Adrenal gland (tissue), 12 donors: ENCODE measurements around the gene LHPP. TPM values are rescaled to one million over a fixed set of nuclear protein-coding genes. Genes with fewer than 3 reads are reported as not detected.
A peak's percentile ranks its signal among the peaks of the same experiment; 100 is the strongest.
"Not testable (repeated sequence)": the region's sequence is repeated elsewhere in the genome, so short reads cannot be mapped to it uniquely, and the experiment has no call there.

ENCODE experiments used
- DNase-seq, 7 donors: peaks; one replicate each; pipeline ENCODE4 v3.0.0-alpha.2; 2019 to 2020
- H3K27ac ChIP-seq, 5 donors: fragments of 200-600 bp; sonication (generic) in 4 of 5; 1 replicate in 3 of 5; 2 replicates in 2 of 5; pipeline versions ENCODE4 v1.5.1 to v1.8.0; 2016 to 2020; ENCODE audit warnings: mild to moderate bottlenecking in 1 of 5
- H3K27me3 ChIP-seq: fragments of 200-600 bp; 2 replicates; pipeline ENCODE4 v1.8.0; 2021
- H3K36me3 ChIP-seq, 2 donors: fragments of 200-600 bp; replicated peaks in 1 of 2; 1 replicate in 1 of 2; 2 replicates in 1 of 2; pipeline versions ENCODE4 v1.5.1 to v1.8.0; 2018 to 2022
- H3K4me1 ChIP-seq, 2 donors: fragments of 200-600 bp; replicated peaks in 1 of 2; 1 replicate in 1 of 2; 2 replicates in 1 of 2; pipeline versions ENCODE4 v1.5.1 to v1.8.0; 2018 to 2021
- H3K4me3 ChIP-seq, 4 donors: fragments of 200-600 bp; sonication (generic) in 3 of 4; one replicate each; pipeline ENCODE4 v1.5.1; 2016 to 2018
- H3K9me3 ChIP-seq, 3 donors: fragments of 200-600 bp; sonication (generic) in 1 of 3; replicated peaks in 1 of 3; 1 replicate in 2 of 3; 2 replicates in 1 of 3; pipeline versions ENCODE4 v1.5.1 to v1.8.0; 2016 to 2021
- POLR2A ChIP-seq, 2 donors: fragments of 450-650 bp; IDR thresholded peaks; one replicate each; pipeline ENCODE4 v1.6.1; 2017; ENCODE audit warnings: antibody characterized with exemption in 2 of 2, mild to moderate bottlenecking in 2 of 2, moderate library complexity in 1 of 2
- WGBS, 4 donors: extraction: QIAGEN DNeasy Blood & Tissue Kit in 2 of 4; methylation state at CpG; one replicate each; pipeline versions ENCODE4 v1.1.5 to v1.1.7; 2013 to 2017; 5-methylcytosine and 5-hydroxymethylcytosine counted together
- intact Hi-C, 2 donors: fragments of 100-400 bp; cut with DNase I; formaldehyde crosslinking; loops; one replicate each; pipeline versions ENCODE4 v1.14.1 to v1.15.0; 2022 to 2023
- polyA plus RNA-seq, 3 donors: library from polyadenylated mRNA; stranded (reverse); fragments of 200-250 nt in 2 of 3; fragments of 350-450 nt in 1 of 3; fragmentation: Illumina TruSeq in 1 of 3; extraction: RNeasy Lipid Tissue Mini Kit (QIAGEN cat#74804) in 1 of 3; gene quantifications; one replicate each; pipeline ENCODE4 v1.2.3, GENCODE V29; 2013 to 2014
- total RNA-seq, 9 donors: library from RNA; depleted of rRNA in 4 of 9; stranded (reverse); fragments of >200 nt in 4 of 9; fragments of 120-200 nt in 1 of 9; fragmentation: NEBNext Ultra II Directional in 1 of 9; extraction: Animal tissue kit (Norgen Biotek cat#: 25700) in 1 of 9; gene quantifications; one replicate each; pipeline versions ENCODE4 v1.1.0 to v1.2.4, GENCODE V29; 2013 to 2023
- TF ChIP-seq, protein P1 (sequence below), 6 experiments: fragments of 450-650 bp in 4 of 6; fragments of 200-600 bp in 2 of 6; sonication (generic) in 1 of 6; IDR thresholded peaks; 1 replicate in 5 of 6; 2 replicates in 1 of 6; pipeline versions ENCODE4 v1.5.1 to v1.8.0; 2016 to 2021; ENCODE audit warnings: antibody characterized with exemption in 6 of 6, mild to moderate bottlenecking in 2 of 6, moderate library complexity in 1 of 6
- donor health status: healthy with polysubstance abuse.
- donor health status: Bipolar disorder and iron deficiency.
- donor health status: DM: yes; HTN: yes; CAD: no.
- donor health status: DM: no; HTN: no; CAD: no.
- donor health status: DM: no; HTN: no; CAD: no.
- donor health status: DM: yes; HTN: yes; CAD: no.

The LHPP gene
- total and polyA plus RNA-seq, 12 donors, result 10.5 to 70.1 (median 43.4) TPM

DNA sequence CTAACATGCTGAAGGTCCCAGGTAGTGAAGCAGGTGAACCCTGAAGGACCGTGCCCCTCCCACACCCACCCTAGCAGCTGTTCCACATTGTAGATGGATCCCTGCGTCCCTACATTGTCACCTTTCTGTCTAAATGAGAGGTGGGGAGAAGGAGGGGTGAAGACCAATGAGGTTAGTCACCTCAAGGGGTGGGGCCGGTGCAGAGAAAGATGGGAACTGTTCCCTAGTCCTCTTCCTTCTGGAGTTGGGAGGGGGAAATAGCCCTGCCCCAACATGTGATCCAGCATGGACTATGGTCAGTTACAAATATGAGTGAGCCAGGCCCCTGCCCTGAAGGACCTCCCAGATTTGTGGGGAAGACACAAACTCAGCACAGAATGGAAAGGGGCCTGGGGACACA is 124.5 kb downstream of the LHPP start:
- 89 to 100% (median 96%) methylated on average over 3 of the region's 3 CpGs for WGBS, 4 donors
- Histone ChIP-seq H3K27me3 (no peaks in the 10 kb centered on the region), H3K9me3 (no peaks in the 10 kb centered on the region), H3K4me3 (no peak overlapping the region), H3K4me1 (peaks cover 19 to 24% of the 10 kb centered on the region in 2 donors), H3K36me3 (no peaks in the 10 kb centered on the region), H3K27ac (no peak overlapping the region)
- no peak for TF ChIP-seq POLR2A (IDR thresholded peaks at IDR 0.05)
- TF ChIP-seq, protein P1, sequence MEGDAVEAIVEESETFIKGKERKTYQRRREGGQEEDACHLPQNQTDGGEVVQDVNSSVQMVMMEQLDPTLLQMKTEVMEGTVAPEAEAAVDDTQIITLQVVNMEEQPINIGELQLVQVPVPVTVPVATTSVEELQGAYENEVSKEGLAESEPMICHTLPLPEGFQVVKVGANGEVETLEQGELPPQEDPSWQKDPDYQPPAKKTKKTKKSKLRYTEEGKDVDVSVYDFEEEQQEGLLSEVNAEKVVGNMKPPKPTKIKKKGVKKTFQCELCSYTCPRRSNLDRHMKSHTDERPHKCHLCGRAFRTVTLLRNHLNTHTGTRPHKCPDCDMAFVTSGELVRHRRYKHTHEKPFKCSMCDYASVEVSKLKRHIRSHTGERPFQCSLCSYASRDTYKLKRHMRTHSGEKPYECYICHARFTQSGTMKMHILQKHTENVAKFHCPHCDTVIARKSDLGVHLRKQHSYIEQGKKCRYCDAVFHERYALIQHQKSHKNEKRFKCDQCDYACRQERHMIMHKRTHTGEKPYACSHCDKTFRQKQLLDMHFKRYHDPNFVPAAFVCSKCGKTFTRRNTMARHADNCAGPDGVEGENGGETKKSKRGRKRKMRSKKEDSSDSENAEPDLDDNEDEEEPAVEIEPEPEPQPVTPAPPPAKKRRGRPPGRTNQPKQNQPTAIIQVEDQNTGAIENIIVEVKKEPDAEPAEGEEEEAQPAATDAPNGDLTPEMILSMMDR (IDR thresholded peaks at IDR 0.05), result no peak
- DNase-seq, result peak in 1 of 7 donors; percentile 8
- intact Hi-C loops, result no loop called here

DNA sequence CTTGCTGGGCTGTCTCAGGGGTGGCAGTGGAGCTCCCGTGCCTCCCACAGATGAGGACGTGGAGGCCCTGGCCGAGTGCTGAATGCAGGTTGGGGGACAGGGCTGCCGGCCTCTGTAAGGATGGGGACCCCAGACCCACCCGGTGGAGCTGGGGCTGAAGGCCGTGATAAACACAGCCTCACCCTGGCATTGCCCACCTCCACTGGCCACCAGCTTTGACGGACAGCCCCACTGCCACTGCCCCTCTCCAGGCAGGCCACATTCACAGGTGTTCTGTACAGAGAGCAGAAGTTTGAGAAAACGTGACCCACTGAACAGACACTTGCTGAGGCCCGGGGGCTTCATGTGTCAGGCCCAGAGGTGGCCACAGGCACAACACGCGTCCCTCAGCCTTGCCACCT is 126.2 kb downstream of the LHPP start:
- H3K27ac ChIP-seq, result no peak overlapping the region
- no peaks in the 10 kb centered on the region for H3K9me3 ChIP-seq
- H3K36me3 ChIP-seq, result no peaks in the 10 kb centered on the region
- WGBS, 4 donors, result 91 to 93% (median 92%) methylated on average over 11 of the region's 11 CpGs
- peaks cover 19 to 24% of the 10 kb centered on the region in 2 donors for H3K4me1 ChIP-seq
- intact Hi-C loops, result no loop called here
- no peak overlapping the region for H3K4me3 ChIP-seq
- no peak for TF ChIP-seq POLR2A (IDR thresholded peaks at IDR 0.05)
- TF ChIP-seq, protein P1 (IDR thresholded peaks at IDR 0.05), result no peak
- DNase-seq, result peak in 1 of 7 donors; percentile 16
- H3K27me3 ChIP-seq, result no peaks in the 10 kb centered on the region

DNA sequence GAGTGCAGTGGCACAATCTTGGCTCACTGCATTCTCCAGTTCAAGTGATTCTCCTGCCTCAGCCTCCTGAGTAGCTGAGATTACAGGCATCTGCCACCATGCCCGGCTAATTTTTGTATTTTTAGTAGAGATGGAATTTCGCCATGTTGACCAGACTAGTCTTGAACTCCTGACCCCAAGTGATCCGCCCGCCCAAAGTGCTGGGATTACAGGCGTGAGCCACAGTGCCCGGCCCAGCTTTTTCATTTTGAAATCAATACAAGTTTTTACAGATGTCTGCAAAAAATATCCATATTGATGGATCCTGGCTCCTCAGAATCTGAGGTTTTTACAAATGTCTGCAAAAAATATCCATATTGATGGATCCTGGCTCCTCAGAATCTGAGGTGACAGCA is 126.7 kb downstream of the LHPP start:
- H3K27me3 ChIP-seq, H3K36me3 ChIP-seq, H3K9me3 ChIP-seq, H3K4me3 ChIP-seq, intact Hi-C loops: not testable (repeated sequence)
- peak in 1 of 7 donors; percentile 17 for DNase-seq
- H3K4me1 ChIP-seq, result peaks cover 19 to 24% of the 10 kb centered on the region in 2 donors
- H3K27ac ChIP-seq, result peak overlapping the region in 3 of 5 donors; percentile 59 to 80 (median 69)
- 62 to 75% (median 65%) methylated on average over 6 of the region's 6 CpGs for WGBS, 4 donors

DNA sequence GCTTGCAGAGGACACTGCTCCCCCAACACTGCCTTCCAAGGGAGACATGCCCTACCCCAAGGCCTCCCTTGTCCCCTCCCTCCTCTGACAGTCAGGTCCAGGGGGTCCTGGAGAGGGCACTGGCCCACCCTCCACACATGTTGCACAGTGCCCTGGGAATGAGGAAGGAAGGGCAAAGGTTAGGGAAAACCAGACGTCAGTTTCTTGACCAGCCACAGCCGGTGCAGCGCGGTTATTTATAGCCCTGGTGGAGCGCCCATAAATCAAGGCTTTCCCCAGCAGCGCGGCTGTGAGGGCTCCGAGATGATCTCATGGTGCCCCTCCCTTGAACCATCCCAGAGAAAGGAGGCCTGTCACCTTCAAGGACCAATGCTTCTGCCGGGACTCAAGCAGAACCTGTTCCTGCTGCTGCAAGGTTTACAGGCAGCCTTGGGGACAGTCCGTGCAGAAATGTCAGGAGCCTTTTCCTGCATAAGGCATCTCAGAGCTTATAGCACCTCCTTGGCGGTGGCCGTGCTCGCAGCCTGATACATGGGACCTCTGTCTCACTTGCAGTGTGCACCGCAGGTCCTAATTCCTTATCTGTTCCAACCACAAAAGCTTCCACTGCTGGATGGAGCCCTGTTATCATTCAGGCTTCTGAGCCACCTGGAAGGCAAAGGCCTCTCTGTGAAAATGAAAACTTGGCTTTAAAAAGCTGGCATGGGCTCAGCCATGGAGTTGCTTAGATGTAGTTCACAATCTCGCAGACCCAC is 127.3 kb downstream of the LHPP start:
- 9 to 27% (median 11%) methylated on average over 7 to 15 of the region's 15 CpGs for WGBS, 4 donors

More for the DNA sequence above, 127.3 kb downstream of the LHPP start:
- Histone ChIP-seq H3K9me3 (no peaks in the 10 kb centered on the region), H3K4me1 (peaks cover 19 to 24% of the 10 kb centered on the region in 2 donors), H3K36me3 (no peaks in the 10 kb centered on the region), H3K4me3 (no peak overlapping the region), H3K27ac (peak overlapping the region in 4 of 5 donors; percentile 43 to 80 (median 64)), H3K27me3 (no peaks in the 10 kb centered on the region)
- intact Hi-C loops, result no loop called here
- peak in 1 of 2 donors; percentile 53 for TF ChIP-seq POLR2A (IDR thresholded peaks at IDR 0.05)
- TF ChIP-seq, protein P1 (IDR thresholded peaks at IDR 0.05), result no peak
- DNase-seq, result peak; percentile 79 to 95 (median 90)
